Activated naive CD8-positive, alpha-beta T cell treated with anti-CD3 and anti-CD28 coated beads, Interleukin-2, amount 50 U/mL, for 24 hours (primary cell): ENCODE results near the gene VEGFC.

Experiments
- ATAC-seq: fragments of 150-1000 bp; cut with Tn5 transposase; one replicate; pipeline ENCODE4 v1.10.0; 2021
- DNase-seq: peaks from one replicate; pipeline ENCODE4 v3.0.0; 2021
- H3K27ac Mint-ChIP-seq: one replicate; pipeline ENCODE4 v1.8.0; 2021; ENCODE audit warnings: mild to moderate bottlenecking, mixed read lengths
- H3K27me3 Mint-ChIP-seq: one replicate; pipeline ENCODE4 v1.8.0; 2021; ENCODE audit warnings: mixed read lengths
- H3K36me3 Mint-ChIP-seq: one replicate; pipeline ENCODE4 v1.8.0; 2021; ENCODE audit warnings: low read depth, mixed read lengths
- H3K4me1 Mint-ChIP-seq: one replicate; pipeline ENCODE4 v1.8.0; 2021; ENCODE audit warnings: mixed read lengths
- H3K4me3 Mint-ChIP-seq: one replicate; pipeline ENCODE4 v1.8.0; 2021; ENCODE audit warnings: mild to moderate bottlenecking, moderate library complexity, mixed read lengths
- H3K9me3 Mint-ChIP-seq: one replicate; pipeline ENCODE4 v1.8.0; 2021; ENCODE audit warnings: mixed read lengths

Gene VEGFC

DNA sequence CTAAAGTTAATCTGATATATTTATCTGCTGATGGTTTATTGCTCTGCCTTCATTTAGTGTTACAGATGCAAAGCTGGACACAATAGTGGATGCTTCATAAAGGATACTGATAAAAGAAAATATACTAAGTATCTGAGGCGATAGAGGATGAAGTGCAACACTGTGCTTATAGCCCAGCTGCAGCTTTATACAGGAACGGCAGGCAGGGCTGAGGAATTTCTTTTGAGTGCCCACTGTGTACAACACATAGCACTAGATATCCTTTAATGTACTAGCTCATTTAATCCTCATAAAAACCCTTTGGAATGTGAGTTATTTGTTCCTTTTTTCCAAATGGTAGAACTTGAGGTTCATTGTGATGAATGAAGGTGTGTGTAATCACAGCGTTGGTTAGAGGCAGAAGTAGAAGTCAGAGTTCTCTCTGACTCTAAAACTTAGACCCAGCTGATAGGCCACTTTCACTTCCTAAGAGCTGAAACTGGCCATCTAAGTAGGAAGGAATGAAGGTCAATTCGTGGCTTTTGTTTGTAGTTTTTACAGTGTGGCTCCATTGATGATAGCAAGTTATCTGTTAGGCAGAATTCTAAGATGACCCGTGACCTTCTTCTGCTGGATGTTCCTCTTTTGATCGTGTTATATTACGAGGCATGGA, 138.0 kb downstream of the VEGFC start:
- no peaks in the 10 kb centered on the region for H3K9me3 Mint-ChIP-seq
- no peak overlapping the region for H3K4me3 Mint-ChIP-seq
- H3K4me1 Mint-ChIP-seq = no peaks in the 10 kb centered on the region
- DNase-seq = no peak
- H3K27me3 Mint-ChIP-seq = no peaks in the 10 kb centered on the region
- ATAC-seq = no peak
- H3K27ac Mint-ChIP-seq = no peak overlapping the region
- no peaks in the 10 kb centered on the region for H3K36me3 Mint-ChIP-seq

DNA sequence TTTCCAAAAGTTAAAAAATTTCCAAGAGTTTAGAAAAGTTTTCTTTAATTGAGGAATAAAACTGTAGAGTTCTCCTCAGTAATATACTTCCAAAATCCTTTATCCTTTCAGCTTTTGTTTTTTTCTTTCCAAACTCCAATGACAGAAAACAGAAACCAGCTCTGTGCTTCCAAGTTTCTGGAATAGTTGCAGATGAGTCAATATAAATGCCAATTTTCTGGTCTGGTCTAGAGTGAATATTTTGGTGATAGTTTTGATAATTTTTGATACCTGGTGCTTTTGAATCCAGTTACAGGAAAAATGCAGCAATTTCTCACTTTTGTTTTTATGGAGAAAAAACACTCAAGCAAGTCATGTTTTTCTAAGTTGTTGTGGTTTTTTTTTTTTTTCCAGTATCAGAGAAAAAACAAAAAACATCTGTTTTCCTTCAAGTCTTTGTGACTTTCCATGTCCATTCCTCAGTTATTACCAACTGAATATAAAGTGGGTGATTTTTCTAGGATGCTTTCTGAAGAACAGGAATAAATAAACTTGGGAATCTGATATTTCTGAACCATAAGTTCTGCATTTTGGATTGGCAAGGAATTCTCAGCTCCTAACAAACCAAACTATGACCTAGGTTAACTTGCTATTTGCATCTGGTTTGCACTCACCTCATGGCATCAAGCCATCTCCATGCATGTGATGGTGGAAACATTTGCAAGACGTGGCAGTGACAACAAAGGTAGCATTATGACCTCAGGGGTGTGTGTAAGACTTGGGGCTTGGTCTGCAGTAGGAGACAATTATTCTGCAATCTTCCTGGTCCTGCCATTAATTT, 139.1 kb downstream of the VEGFC start:
- Mint-ChIP-seq H3K36me3 (no peaks in the 10 kb centered on the region), H3K4me1 (no peaks in the 10 kb centered on the region), H3K4me3 (no peak overlapping the region), H3K27ac (no peak overlapping the region), H3K27me3 (no peaks in the 10 kb centered on the region), H3K9me3 (no peaks in the 10 kb centered on the region)
- no peak for ATAC-seq
- DNase-seq = no peak

DNA sequence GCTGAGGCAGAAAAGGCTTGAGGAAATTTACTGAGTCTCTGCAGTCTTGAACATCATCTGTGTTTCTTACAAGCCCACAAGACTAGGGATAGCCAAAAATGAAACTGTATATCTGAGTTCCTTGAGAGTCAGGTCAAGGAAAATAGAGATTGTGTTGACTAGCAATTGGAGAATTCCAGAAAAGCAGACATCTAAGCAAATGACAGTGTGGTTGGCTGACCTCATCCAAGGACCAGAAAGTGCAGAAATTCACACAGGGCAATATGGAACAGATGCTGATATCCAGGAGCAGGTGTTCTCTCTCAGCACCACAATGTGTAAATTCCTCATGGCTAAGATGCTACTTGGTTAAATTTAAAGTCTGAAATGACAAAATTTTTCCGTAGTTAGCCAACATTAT, 146.4 kb downstream of the VEGFC start:
- Mint-ChIP-seq H3K9me3 (no peaks in the 10 kb centered on the region), H3K4me3 (no peak overlapping the region), H3K36me3 (no peaks in the 10 kb centered on the region), H3K4me1 (no peaks in the 10 kb centered on the region), H3K27ac (no peak overlapping the region), H3K27me3 (no peaks in the 10 kb centered on the region)
- ATAC-seq (no peak), DNase-seq (no peak)

DNA sequence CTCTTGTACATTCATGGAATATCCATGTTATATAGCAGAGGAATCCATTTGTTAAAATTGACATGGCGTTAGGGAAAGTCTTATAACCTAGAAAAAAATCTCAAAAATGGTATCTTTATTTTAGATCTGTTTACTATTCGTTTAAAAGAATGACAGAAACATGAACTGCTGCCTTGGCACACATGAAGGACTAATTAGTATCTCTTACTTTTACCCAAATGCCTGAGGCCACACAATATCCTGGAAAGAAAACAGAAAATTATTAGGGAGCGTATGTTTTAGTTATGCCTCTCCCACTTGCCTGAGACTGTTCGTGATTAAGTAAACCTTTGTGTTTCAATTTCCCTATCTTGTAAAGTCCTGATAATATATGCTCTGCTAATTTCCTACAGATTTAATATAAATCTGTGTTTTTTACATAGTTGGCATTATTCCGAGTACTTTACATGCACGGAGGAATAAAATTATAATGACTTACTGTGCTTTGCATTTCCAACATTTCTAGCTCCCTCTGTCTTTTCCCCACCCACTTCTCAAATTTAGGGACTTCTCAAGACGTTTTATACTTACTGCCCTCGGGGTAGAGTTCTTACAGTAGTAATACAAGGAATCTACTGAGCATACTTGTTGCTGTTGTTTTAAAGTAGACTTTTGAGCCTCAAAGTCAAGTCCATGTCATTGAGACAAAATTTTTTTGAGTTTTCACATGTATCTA, 147.3 kb downstream of the VEGFC start:
- Mint-ChIP-seq H3K27me3 (no peaks in the 10 kb centered on the region), H3K27ac (no peak overlapping the region), H3K9me3 (no peaks in the 10 kb centered on the region), H3K4me1 (no peaks in the 10 kb centered on the region), H3K36me3 (no peaks in the 10 kb centered on the region), H3K4me3 (no peak overlapping the region)
- no peak for DNase-seq
- ATAC-seq = no peak

DNA sequence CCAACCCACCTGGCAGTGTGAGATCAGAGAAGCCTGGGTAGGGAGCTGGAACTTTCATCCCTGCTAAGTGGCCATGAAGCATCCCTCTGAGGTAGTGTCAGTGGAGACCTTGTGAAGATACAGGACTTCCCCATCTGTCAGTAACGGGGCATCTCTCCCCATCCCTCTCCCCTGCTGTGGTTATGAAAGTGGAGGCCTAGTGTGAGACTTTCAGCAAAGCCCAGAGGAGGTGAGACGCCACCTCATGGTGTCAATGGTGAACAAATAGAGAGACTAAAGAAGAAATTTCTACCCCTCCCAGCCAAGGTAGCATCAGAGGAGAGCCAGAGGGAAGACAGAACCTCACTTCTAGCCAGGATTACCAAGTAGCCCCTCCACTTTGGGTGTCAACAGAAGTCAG, 150.2 kb downstream of the VEGFC start:
- no peaks in the 10 kb centered on the region for H3K36me3 Mint-ChIP-seq
- ATAC-seq = no peak

DNA sequence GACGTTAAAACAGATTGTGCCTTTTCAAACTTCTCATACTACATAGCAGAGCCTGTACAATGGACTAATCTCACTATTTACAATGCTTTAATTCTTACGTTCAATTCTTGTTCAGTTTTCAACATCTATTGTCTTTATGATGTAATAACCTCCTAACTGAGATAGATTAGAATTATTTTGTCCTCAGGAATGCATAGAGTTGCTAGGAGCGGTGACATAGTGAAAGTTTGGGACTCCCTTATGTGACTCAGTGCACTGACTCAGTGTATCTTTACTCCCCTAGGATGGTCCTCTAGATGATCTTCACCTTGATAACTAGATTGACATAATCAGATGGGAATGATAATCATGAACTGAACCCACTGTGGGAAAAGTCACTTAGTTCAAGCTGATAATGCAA, 151.5 kb downstream of the VEGFC start:
- Mint-ChIP-seq H3K4me3 (no peak overlapping the region), H3K9me3 (no peaks in the 10 kb centered on the region), H3K27ac (no peak overlapping the region), H3K4me1 (no peaks in the 10 kb centered on the region), H3K27me3 (no peaks in the 10 kb centered on the region), H3K36me3 (no peaks in the 10 kb centered on the region)
- no peak for DNase-seq
- ATAC-seq = no peak

More for the DNA sequence above, 150.2 kb downstream of the VEGFC start:
- Mint-ChIP-seq H3K4me3 (no peak overlapping the region), H3K4me1 (no peaks in the 10 kb centered on the region), H3K27me3 (no peaks in the 10 kb centered on the region), H3K9me3 (no peaks in the 10 kb centered on the region), H3K27ac (no peak overlapping the region)
- DNase-seq = no peak

DNA sequence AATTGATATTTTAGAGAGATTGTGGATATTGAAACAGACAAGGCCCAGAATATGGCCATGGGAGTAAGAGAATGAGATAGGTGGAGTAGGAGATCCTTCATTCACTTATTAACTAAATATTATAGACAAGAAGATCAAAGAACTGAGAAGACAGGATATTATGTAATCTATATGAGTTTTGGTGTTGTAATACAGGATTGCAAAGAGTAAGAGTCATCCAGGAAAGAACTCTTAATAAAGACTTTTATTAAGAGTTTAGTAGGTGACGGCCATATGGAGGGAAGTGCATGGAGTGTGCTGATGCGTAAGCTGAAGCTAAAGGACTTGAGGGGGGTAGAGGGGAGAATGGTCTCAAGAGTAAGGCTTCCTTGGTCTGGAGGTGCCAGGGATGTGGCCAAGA, 153.7 kb downstream of the VEGFC start:
- Mint-ChIP-seq H3K27ac (no peak overlapping the region), H3K4me1 (no peaks in the 10 kb centered on the region), H3K9me3 (no peaks in the 10 kb centered on the region), H3K4me3 (no peak overlapping the region), H3K36me3 (no peaks in the 10 kb centered on the region), H3K27me3 (no peaks in the 10 kb centered on the region)
- ATAC-seq = no peak
- DNase-seq = no peak

DNA sequence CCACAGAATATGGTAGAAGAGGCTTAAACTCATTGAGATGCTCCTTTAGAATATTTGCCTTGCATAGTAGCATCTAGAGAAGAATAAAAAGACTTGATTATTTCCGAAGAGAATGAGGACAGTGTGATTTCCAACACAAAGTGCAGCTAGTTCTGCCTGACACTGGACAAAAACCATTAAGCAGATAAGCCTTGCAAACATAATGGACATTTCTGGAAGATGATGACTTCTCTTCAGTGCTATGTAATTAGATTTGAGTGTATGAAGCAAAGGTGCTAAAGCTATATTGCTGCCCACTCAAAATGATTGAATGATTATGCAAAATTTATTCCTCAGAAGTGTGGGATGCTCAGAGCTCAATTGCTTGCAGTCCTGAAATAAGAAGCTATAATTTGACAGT, 156.4 kb downstream of the VEGFC start:
- Mint-ChIP-seq H3K4me1 (no peaks in the 10 kb centered on the region), H3K4me3 (no peak overlapping the region), H3K36me3 (no peaks in the 10 kb centered on the region), H3K27me3 (no peaks in the 10 kb centered on the region), H3K9me3 (no peaks in the 10 kb centered on the region), H3K27ac (no peak overlapping the region)
- DNase-seq (no peak), ATAC-seq (no peak)

DNA sequence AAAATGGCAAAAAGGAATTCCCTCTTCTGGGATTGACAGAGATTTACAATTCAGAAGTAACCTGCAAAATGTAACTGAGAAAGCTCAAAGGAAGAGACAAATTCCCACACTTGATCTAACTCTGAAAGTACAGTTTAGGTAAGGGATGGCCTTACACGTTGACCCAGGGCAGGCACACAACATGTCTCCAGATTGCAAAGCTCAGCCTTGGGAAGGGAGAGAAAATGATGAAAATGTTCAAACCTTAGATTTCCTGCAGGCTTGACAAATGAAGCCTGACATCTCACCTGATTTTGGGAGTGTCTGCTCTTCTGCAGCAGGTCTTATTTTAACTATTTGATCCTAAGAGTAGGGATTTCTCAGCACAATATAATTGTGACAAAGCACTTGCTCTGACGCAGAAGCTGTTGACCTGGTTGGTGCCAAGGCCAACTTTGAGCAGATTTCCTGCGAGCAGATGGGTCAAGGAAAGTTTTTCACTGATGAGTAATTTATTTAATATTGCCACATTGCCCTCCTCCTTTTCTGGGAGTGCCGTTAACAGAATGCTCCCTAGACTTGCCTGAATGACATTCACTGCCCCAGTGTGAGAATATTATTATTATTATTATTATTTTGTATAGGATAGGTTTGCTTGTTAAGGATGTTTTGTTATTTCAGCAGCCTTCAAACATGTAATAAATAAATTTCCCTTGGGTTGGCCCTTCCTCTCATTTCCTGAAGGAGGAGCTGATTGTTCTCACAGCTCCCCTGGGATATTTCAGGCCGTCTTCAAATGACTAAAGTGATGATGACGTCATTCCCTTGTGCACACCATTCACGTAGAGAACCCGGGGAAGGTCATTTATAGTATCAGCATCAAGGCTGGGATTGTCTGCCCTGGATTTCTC, 157.1 kb downstream of the VEGFC start:
- Mint-ChIP-seq H3K27ac (no peak overlapping the region), H3K9me3 (no peaks in the 10 kb centered on the region), H3K4me1 (no peaks in the 10 kb centered on the region), H3K4me3 (no peak overlapping the region), H3K36me3 (no peaks in the 10 kb centered on the region), H3K27me3 (no peaks in the 10 kb centered on the region)
- no peak for DNase-seq
- ATAC-seq = no peak
